Lower leg skin (tissue), 4 donors: ENCODE results near the gene SSRP1. TPM values are rescaled to one million over a fixed set of nuclear protein-coding genes. Genes with fewer than 3 reads are reported as not detected.

Experiments
- DNase-seq, 2 donors: peaks; one replicate each; pipeline ENCODE4 v3.0.0-alpha.2; 2019; ENCODE audit warnings: low spot score in 2 of 2
- H3K4me3 ChIP-seq: fragments of 200-600 bp; sonication (generic); 2 replicates; pipeline ENCODE4 v1.5.1; 2017; ENCODE audit warnings: mild to moderate bottlenecking, low read depth; ENCODE audit not compliant: poor library complexity, severe bottlenecking
- POLR2A ChIP-seq, 2 donors: fragments of 450-650 bp; IDR thresholded peaks; one replicate each; pipeline ENCODE4 v1.6.1; 2016 to 2017; ENCODE audit warnings: antibody characterized with exemption in 2 of 2, mild to moderate bottlenecking in 1 of 2, moderate library complexity in 1 of 2
- WGBS, 2 donors: methylation state at CpG; one replicate each; pipeline ENCODE4 v1.1.5; 2018; 5-methylcytosine and 5-hydroxymethylcytosine counted together
- intact Hi-C: fragments of 100-400 bp; cut with DNase I; formaldehyde crosslinking; loops from one replicate; pipeline ENCODE4 v1.15.0; 2023; ENCODE audit warnings: low total_unique reads
- total RNA-seq, 4 donors: library from RNA; depleted of rRNA; stranded (reverse); fragments of >200 nt; gene quantifications; one replicate each; pipeline ENCODE4 v1.1.0, GENCODE V29; 2016
- TF ChIP-seq, protein P1 (sequence below), 3 donors: fragments of 450-650 bp; IDR thresholded peaks; one replicate each; pipeline ENCODE4 v1.5.1; 2016; ENCODE audit warnings: antibody characterized with exemption in 3 of 3, mild to moderate bottlenecking in 3 of 3, moderate library complexity in 2 of 3

The SSRP1 gene
- total RNA-seq, 4 donors from 2014 or later, result 66.1 to 76.1 (median 74.6) TPM

DNA sequence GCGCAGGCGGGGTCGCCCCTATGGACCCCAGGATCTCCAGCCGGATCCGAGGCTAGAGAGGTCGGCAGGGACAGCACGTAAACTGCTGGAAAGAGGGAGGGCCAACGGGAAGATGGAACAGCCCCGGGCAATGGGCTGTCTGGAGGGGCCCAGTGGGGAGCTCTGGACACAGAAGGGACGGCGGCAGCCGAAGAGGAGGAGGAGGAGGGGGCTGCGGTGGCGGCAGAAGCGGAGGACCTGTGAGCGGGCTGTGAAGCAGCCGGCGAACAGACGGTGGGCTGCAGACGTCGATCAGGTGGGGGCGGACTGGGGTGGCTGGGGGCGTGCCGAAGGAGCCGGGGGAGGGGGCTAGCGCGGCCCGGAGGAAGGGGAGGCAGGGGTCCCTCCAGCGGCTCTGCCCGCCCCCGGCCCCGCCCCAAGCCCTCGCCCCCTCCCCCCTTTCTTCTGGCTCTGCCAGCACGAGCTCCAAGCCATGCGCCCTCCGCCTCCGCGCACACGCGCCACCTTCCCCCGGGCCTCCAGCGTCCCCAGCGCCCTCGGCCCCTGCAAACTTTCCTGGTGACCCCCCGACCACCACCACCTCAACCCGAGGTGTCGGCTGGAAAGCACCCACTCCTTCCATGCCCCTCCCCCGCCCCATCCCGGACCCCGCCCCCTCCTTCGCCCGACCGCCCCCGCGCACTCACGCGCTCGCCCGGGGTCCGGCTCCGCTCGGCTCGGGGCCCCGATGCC, 11.4 kb downstream of the SSRP1 start:
- intact Hi-C loops, result no loop called here
- peak; percentile 51 to 93 for DNase-seq
- H3K4me3 ChIP-seq, result peak overlapping the region; percentile 67
- no peak for TF ChIP-seq POLR2A (IDR thresholded peaks at IDR 0.05)
- WGBS, 2 donors, result 1% methylated on average over 26 to 41 of the region's 64 CpGs

DNA sequence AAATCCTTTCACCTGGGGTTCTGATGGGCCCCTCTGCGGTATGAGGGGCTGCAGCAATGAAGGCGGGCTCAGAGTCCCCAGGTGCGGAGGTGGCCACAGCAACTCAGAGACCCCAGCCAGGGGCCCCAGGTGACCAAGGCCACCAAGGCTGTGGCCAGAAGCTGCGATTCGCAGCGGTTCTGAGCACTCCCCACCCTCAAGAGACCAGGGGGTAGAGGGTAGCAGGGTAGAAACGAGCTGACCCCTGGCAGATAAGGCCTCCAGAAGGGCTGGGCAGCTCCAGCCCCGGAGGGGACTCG, 11.9 kb downstream of the SSRP1 start:
- peak overlapping the region; percentile 67 for H3K4me3 ChIP-seq
- intact Hi-C loops, result no loop called here
- no peak for DNase-seq
- 10 to 15% methylated on average over 9 of the region's 9 CpGs for WGBS, 2 donors
- TF ChIP-seq POLR2A (IDR thresholded peaks at IDR 0.05), result no peak
- TF ChIP-seq, protein P1, sequence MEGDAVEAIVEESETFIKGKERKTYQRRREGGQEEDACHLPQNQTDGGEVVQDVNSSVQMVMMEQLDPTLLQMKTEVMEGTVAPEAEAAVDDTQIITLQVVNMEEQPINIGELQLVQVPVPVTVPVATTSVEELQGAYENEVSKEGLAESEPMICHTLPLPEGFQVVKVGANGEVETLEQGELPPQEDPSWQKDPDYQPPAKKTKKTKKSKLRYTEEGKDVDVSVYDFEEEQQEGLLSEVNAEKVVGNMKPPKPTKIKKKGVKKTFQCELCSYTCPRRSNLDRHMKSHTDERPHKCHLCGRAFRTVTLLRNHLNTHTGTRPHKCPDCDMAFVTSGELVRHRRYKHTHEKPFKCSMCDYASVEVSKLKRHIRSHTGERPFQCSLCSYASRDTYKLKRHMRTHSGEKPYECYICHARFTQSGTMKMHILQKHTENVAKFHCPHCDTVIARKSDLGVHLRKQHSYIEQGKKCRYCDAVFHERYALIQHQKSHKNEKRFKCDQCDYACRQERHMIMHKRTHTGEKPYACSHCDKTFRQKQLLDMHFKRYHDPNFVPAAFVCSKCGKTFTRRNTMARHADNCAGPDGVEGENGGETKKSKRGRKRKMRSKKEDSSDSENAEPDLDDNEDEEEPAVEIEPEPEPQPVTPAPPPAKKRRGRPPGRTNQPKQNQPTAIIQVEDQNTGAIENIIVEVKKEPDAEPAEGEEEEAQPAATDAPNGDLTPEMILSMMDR (IDR thresholded peaks at IDR 0.05), result no peak

DNA sequence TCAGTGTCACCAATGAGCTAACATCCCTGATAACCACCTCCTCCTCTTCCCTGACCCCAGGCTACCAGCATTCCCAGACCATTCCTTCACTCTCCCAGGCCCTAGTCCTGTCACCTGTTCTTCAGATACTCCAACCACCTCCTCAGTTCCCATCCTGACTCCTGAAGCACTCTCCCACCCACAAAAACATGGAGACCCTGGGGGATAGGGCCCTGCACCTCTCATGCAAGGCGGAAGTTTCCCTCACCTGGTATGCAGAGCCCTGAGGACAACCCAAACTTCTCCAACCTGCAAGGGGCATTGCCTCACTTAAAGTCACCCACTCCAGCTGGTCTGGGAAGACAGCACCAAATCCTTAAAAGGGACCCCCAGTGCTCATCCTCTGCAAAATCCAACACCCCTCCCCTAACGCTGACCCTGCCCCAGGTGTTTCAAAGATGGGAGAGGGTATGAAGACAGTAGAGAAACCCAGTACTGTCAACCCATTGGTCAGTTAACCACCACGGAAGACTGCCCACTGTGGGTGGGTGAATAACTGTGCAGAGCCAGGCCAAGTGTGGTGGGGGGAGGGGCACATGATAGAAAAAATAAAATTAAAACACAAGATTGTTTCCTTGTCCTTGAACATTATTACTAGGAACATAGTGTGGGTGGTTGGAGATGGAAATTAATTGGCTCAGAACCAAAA, 12.4 kb downstream of the SSRP1 start:
- no peak for TF ChIP-seq POLR2A (IDR thresholded peaks at IDR 0.05)
- TF ChIP-seq, protein P1 (IDR thresholded peaks at IDR 0.05), result no peak
- 24 to 32% methylated on average over 3 of the region's 3 CpGs for WGBS, 2 donors
- intact Hi-C loops, result no loop called here
- peak overlapping the region; percentile 67 for H3K4me3 ChIP-seq
- no peak for DNase-seq

DNA sequence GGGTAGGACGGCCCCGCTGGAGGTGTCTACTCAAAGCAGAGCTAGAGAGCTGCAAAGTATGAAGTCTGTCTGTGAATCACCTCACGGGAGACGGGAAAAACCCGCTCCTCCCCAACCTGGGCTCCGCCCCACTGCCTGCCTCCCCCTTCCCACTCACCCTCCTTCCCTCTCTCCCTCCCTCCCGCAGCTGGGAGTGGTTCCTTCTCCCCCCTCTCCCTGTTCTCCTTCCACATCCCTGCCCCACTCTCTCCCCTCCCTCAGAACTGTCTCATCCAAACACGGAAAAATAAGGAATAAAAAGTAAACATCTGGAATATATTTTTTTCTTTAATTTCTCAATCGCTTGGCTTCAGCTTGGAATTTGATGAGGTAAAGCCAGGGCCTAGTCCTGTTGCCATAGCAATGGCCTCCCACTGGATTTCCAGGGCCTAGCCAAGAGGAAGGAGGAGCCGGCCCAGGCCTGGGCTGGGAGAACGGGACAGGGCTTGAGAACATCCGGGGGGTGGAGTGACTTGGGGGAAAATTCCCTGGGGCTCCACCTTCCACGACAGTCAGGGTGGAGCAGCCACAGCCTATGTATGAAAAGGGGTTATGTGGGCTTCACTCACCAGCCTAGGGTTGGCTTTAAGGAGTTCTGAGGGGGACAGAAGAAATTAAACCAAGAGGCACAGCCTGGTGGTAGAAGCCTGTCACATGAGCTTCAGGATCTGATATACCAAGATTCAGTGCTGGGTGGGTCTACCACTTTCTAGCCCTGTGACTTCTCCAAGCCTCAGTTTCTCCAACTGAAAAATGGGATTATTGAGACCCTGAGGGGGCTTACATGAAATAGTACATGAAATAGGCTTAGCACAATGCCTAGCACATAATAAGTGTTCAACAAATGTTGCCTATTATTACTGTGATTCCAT, 13.2 kb downstream of the SSRP1 start:
- WGBS, 2 donors, result 13% methylated on average over 13 of the region's 13 CpGs
- no peak for TF ChIP-seq POLR2A (IDR thresholded peaks at IDR 0.05)
- TF ChIP-seq, protein P1 (IDR thresholded peaks at IDR 0.05), result no peak
- H3K4me3 ChIP-seq, result peak overlapping the region; percentile 21
- intact Hi-C loops, result no loop called here
- DNase-seq, result peak; percentile 93 to 97

DNA sequence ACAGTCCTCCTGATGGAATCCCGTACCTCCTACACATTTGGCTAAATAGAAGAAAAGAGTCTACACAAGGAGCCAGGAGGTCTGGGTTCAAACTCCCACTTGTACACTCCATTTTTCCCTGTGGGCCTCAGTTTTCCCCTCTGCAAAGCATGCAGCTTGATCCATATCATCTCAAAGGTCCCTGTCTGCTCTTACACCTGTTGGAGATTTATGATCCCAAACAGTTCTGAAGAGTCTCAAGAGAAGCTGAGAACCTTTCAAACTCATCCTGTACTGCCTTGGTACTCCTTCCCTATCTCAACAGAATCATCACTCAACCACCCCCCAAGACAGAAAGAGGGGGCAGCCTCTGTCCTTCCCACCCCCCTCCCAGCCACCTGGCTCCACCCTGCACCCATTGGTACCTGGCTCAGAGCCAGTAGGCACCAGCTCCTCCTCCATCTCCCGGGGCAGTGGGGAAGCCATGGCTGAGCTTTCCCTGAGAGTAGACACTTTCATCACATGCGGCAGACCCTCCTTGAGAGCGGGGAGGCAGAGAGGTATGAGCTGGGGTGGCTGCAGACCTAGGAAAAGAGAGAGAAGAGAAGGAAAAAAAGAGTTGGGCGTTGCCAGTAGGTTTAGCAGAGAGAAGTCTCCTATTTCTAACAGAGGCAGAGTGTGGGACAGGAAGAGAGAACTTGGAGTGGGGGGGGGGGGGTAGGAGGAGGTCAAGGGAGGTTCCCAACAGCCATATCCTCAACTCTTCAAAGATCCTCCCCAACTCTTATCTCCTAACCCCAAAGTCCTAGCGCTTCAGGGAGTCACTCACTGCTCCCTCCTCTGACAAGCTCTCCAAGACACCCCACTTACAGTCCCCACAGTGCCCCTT, 14.1 kb downstream of the SSRP1 start:
- no peak for DNase-seq
- intact Hi-C loops, result no loop called here
- WGBS, 2 donors, result 16 to 21% methylated on average over 6 of the region's 6 CpGs
- no peak for TF ChIP-seq POLR2A (IDR thresholded peaks at IDR 0.05)
- TF ChIP-seq, protein P1 (IDR thresholded peaks at IDR 0.05), result no peak
- peak overlapping the region; percentile 21 for H3K4me3 ChIP-seq
